ENCODE measurements around the gene SCD. TPM values are rescaled to one million over a fixed set of nuclear protein-coding genes. Genes with fewer than 3 reads are reported as not detected.

Gene SCD
- total and polyA plus RNA-seq, 2 of the 13 experiments (the other 11 are each of a cell fraction or from before 2014, with no cell fraction given): 492 to 512 TPM

DNA sequence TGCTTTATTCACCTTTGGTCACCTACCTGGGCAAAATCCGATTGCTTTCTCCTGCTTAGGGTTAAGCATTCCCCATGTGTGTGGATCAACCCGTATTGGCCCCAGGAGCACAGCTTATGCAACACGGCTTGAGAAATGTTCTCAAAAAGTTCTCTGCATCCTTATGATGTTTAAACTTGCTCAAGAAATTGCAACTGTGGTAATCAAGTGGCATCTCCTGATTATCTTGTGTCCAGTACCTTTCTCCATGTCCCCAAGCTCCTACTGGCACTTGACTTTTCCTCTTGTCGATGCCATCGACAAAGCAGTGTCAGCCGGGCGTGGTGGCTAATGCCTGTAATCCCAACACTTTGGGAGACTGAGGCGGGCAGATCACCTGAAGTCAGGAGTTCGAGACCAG lies 12.3 kb upstream of the SCD start:
- TF ChIP-seq ZKSCAN8 (CRISPR knock-in tag; IDR thresholded peaks at IDR 0.05; ENCODE audit: borderline replicate concordance) (no peak), KDM1A (CRISPR knock-in tag; IDR thresholded peaks at IDR 0.05) (no peak), CBFB (CRISPR knock-in tag; IDR thresholded peaks at IDR 0.05) (no peak), NR2F2 (IDR thresholded peaks at IDR 0.05; ENCODE audit: borderline replicate concordance, low read depth) (no peak), ZNF441 (CRISPR knock-in tag; IDR thresholded peaks at IDR 0.05; ENCODE audit: borderline replicate concordance) (no peak), MTF1 (CRISPR knock-in tag; IDR thresholded peaks at IDR 0.05) (no peak), MBD4 (IDR thresholded peaks at IDR 0.05; ENCODE audit: borderline replicate concordance, low read length) (no peak), ZNF12 (CRISPR knock-in tag; IDR thresholded peaks at IDR 0.05) (no peak), ZMAT3 (CRISPR knock-in tag; conservative IDR thresholded peaks at IDR 0.05) (no peak), RFXAP (CRISPR knock-in tag; IDR thresholded peaks at IDR 0.05; ENCODE audit: borderline replicate concordance) (no peak), ZEB1 (IDR thresholded peaks at IDR 0.05; ENCODE audit: insufficient replicate concordance, low read depth) (no peak), ZNF776 (CRISPR knock-in tag; IDR thresholded peaks at IDR 0.05) (no peak), KDM2A (CRISPR knock-in tag; IDR thresholded peaks at IDR 0.05; ENCODE audit: borderline replicate concordance, low read depth) (no peak), ZBTB20 (CRISPR knock-in tag; IDR thresholded peaks at IDR 0.05; ENCODE audit: borderline replicate concordance, low read depth) (no peak), ZNF883 (CRISPR knock-in tag; IDR thresholded peaks at IDR 0.05; ENCODE audit: not compliant biosample characterization) (no peak)
- TF ChIP-seq, protein P1, sequence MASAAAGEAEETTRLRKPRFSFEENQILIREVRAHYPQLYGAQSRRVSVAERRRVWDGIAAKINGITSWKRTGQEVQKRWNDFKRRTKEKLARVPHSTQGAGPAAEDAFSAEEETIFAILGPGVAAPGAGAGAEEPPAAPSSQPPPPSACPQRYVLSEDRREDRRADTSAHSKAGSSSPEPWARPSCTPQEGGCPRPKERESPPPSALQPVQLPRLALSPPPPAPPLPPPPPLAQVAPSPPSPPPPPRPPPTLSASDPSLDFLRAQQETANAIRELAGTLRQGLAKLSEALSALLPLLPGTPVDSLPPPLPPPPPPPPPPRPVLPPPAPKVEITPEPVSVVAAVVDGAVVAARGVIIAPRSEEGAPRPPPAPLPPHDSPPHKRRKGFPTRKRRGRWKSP (CRISPR knock-in tag; IDR thresholded peaks at IDR 0.05): no peak
- TF ChIP-seq, protein P2, sequence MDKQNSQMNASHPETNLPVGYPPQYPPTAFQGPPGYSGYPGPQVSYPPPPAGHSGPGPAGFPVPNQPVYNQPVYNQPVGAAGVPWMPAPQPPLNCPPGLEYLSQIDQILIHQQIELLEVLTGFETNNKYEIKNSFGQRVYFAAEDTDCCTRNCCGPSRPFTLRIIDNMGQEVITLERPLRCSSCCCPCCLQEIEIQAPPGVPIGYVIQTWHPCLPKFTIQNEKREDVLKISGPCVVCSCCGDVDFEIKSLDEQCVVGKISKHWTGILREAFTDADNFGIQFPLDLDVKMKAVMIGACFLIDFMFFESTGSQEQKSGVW (CRISPR knock-in tag; IDR thresholded peaks at IDR 0.05; ENCODE audit: borderline replicate concordance): no peak
- in situ Hi-C loops (cut with HindIII; ENCODE audit: extremely low pct_ligation_motif_present, low pct_unique_long_range_greater_than_20kb): loop anchor here (25.0 kb wide), 1 partner anchor 553 kb away; no protein-coding TSS in a partner anchor
- H3K4me3 ChIP-seq (replicated peaks in 1 of 3; ENCODE audit: insufficient read depth in 1 of 3, low read depth in 2 of 3, low read length in 3 of 3): no peak overlapping the region
- H3K79me2 ChIP-seq (ENCODE audit: insufficient read depth, low read length): no peaks in the 10 kb centered on the region
- H3K27me3 ChIP-seq (ENCODE audit: control insufficient read depth in 1 of 2, insufficient read depth in 2 of 2, low read length in 2 of 2): peaks cover 0 to 17% of the 10 kb centered on the region in 2 experiments; a peak in 2 of 5 replicates
- H3K9ac ChIP-seq (ENCODE audit: insufficient read depth, low read depth, low read length): no peak overlapping the region
- H3K27ac ChIP-seq (ENCODE audit: extremely low read length, insufficient read depth, low read length): no peak overlapping the region
- CTCF ChIA-PET (ENCODE audit: low intra/inter-chr PET ratio, low total read pairs): no interaction called here
- WGBS (ENCODE audit: low lambda C conversion rate): 50% methylated on average over 9 of the region's 9 CpGs
- no peaks in the 10 kb centered on the region for H3K9me3 ChIP-seq (ENCODE audit: low read length)
- POLR2A ChIA-PET: no interaction called here
- H3K4me2 ChIP-seq (ENCODE audit: low read depth, low read length): no peak overlapping the region
- H4K20me1 ChIP-seq (ENCODE audit: insufficient read depth, low read length): no peaks in the 10 kb centered on the region
- FAIRE-seq (no peak), DNase-seq (ENCODE audit: low spot score) (no peak), ATAC-seq (no peak)
- intact Hi-C loops (cut with micrococcal nuclease; ENCODE audit: unreplicated experiment): no loop called here
- no peak overlapping the region for H2AFZ ChIP-seq (ENCODE audit: low read length)
- H3K4me1 ChIP-seq (ENCODE audit: insufficient read depth, low read length): peaks cover 32% of the 10 kb centered on the region
- no peaks in the 10 kb centered on the region for H3K36me3 ChIP-seq (replicated peaks in 1 of 2; ENCODE audit: control insufficient read depth in 1 of 2, insufficient read depth in 2 of 2, low read length in 2 of 2)
- BruUV-seq (replicated peaks): no TSS peak
